Left lung (tissue), 10 donors: Measurements from ENCODE around the gene DIAPH2. TPM values are rescaled to one million over a fixed set of nuclear protein-coding genes. Genes with fewer than 3 reads are reported as not detected.

Experiments used
- ATAC-seq: fragments of 200-7000 bp; cut with Tn5 transposase; one replicate; pipeline ENCODE4 v1.9.1; 2020; ENCODE audit warnings: moderate library complexity
- DNase-seq, 4 donors: peaks; one replicate each; pipeline ENCODE4 v3.0.0-alpha.2; 2013 to 2020
- H3K27ac ChIP-seq, 2 donors: fragments of 200-600 bp; sonication (generic) in 1 of 2; one replicate each; pipeline versions ENCODE4 v1.5.0 to v1.8.0; 2020 to 2021
- H3K27me3 ChIP-seq, 2 donors: fragments of 200-600 bp; sonication (generic) in 1 of 2; one replicate each; pipeline versions ENCODE4 v1.5.0 to v1.8.0; 2020 to 2021
- H3K36me3 ChIP-seq, 2 donors: fragments of 200-600 bp; sonication (generic) in 1 of 2; one replicate each; pipeline versions ENCODE4 v1.5.0 to v1.8.0; 2020 to 2021
- H3K4me1 ChIP-seq, 2 donors: fragments of 200-600 bp; one replicate each; pipeline ENCODE4 v1.8.0; 2021
- H3K4me3 ChIP-seq, 2 donors: fragments of 200-600 bp; sonication (generic) in 1 of 2; one replicate each; pipeline versions ENCODE4 v1.5.0 to v1.8.0; 2020 to 2021; ENCODE audit warnings: mild to moderate bottlenecking in 1 of 2
- H3K9me3 ChIP-seq, 2 donors: fragments of 200-600 bp; sonication (generic) in 1 of 2; one replicate each; pipeline versions ENCODE4 v1.5.0 to v1.8.0; 2020 to 2021
- intact Hi-C, 2 donors: fragments of 100-400 bp; cut with DNase I; formaldehyde crosslinking; loops; one replicate each; pipeline versions ENCODE4 v1.11.2 to v1.14.2; 2022
- polyA plus RNA-seq, 6 donors: library from polyadenylated mRNA; unstranded; fragments of 120-200 nt; gene quantifications; one replicate each; pipeline ENCODE4 v1.2.1, GENCODE V29; 2013; ENCODE audit not compliant: insufficient read length in 6 of 6
- total RNA-seq, 2 donors: library from RNA; stranded (reverse); fragmentation: NEBNext Ultra II Directional; extraction: Animal tissue kit (Norgen Biotek cat#: 25700); gene quantifications; one replicate each; pipeline ENCODE4 v1.2.1, GENCODE V29; 2021
- TF ChIP-seq, protein P1 (sequence below), 2 donors: fragments of 200-600 bp; sonication (generic) in 1 of 2; IDR thresholded peaks; one replicate each; pipeline versions ENCODE4 v1.5.0 to v1.8.0; 2021; ENCODE audit warnings: antibody characterized with exemption in 2 of 2
- donor health status: DM: no; HTN: yes; CAD: no.
- donor health status: DM: no; HTN: no; CAD: no.

Gene DIAPH2
- total and polyA plus RNA-seq, 8 donors = 14.6 to 34.1 (median 16.4) TPM

- intact Hi-C loops = no loop called here
- H3K36me3 ChIP-seq = no peaks in the 10 kb centered on the region
- H3K4me3 ChIP-seq = no peak overlapping the region
- no peaks in the 10 kb centered on the region for H3K27me3 ChIP-seq
- no peaks in the 10 kb centered on the region for H3K4me1 ChIP-seq
- H3K27ac ChIP-seq = no peak overlapping the region
- ATAC-seq (no peak), DNase-seq (no peak)
- TF ChIP-seq, protein P1, sequence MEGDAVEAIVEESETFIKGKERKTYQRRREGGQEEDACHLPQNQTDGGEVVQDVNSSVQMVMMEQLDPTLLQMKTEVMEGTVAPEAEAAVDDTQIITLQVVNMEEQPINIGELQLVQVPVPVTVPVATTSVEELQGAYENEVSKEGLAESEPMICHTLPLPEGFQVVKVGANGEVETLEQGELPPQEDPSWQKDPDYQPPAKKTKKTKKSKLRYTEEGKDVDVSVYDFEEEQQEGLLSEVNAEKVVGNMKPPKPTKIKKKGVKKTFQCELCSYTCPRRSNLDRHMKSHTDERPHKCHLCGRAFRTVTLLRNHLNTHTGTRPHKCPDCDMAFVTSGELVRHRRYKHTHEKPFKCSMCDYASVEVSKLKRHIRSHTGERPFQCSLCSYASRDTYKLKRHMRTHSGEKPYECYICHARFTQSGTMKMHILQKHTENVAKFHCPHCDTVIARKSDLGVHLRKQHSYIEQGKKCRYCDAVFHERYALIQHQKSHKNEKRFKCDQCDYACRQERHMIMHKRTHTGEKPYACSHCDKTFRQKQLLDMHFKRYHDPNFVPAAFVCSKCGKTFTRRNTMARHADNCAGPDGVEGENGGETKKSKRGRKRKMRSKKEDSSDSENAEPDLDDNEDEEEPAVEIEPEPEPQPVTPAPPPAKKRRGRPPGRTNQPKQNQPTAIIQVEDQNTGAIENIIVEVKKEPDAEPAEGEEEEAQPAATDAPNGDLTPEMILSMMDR (IDR thresholded peaks at IDR 0.05) = no peak
- H3K9me3 ChIP-seq = no peaks in the 10 kb centered on the region
Measured at GRCh38 chrX:96924581-96924980, 239.9 kb downstream of the DIAPH2 start.

DNA sequence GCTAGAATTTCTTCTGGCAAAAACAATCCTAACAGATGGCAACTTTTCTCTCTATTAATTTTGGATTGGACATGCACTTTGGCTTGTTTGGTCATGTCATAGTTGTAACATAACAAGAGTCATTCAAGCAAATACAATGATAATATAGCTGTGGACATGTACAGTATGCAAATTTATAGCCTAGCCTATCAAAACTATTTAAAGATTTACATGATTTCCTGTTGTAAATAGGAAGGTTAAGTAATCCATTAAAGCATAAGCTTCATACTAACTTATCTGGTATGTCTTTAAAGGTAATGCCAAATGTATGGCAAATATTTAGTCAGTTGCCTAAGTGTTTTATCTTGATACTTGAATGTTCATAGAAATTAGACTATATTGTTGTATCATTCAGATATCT is 244.4 kb downstream of the DIAPH2 start:
- TF ChIP-seq, protein P1 (IDR thresholded peaks at IDR 0.05) = no peak
- Histone ChIP-seq H3K36me3 (no peaks in the 10 kb centered on the region), H3K4me3 (no peak overlapping the region), H3K27me3 (no peaks in the 10 kb centered on the region), H3K4me1 (no peaks in the 10 kb centered on the region), H3K9me3 (no peaks in the 10 kb centered on the region), H3K27ac (no peak overlapping the region)
- ATAC-seq = no peak
- intact Hi-C loops = no loop called here
- DNase-seq = no peak

- intact Hi-C loops = no loop called here
- ATAC-seq (no peak), DNase-seq (no peak)
- Histone ChIP-seq H3K36me3 (peaks cover 0 to 36% of the 10 kb centered on the region in 2 donors), H3K27ac (no peak overlapping the region), H3K4me3 (no peak overlapping the region), H3K4me1 (no peaks in the 10 kb centered on the region), H3K27me3 (no peaks in the 10 kb centered on the region), H3K9me3 (no peaks in the 10 kb centered on the region)
- TF ChIP-seq, protein P1 (IDR thresholded peaks at IDR 0.05) = no peak
Measured at GRCh38 chrX:96957718-96958117, 273.1 kb downstream of the DIAPH2 start.

DNA sequence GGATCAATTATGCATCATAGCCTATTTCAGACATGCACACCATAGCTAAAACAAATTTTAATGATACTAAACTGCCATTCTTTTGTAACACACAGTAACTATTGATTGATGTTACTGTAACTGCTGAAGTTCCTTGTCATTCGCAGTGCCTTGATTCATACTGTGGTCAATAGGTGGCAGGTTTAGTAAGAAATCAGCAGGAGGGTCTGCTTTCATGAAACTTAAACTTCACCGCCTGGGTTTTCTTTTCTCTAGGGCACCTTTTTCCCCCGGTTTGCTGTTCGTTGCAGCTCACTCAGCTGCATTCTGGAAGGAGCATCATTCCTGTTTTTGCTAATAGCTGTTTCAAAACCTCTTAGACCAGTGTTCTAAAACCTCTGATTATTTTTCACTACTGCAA is 287.2 kb downstream of the DIAPH2 start:
- intact Hi-C loops = no loop called here
- no peak for ATAC-seq

GRCh38 chrX:96978906-96979305 is 294.3 kb downstream of the DIAPH2 start:
- no peak overlapping the region for H3K27ac ChIP-seq
- no peak for DNase-seq
- no peaks in the 10 kb centered on the region for H3K9me3 ChIP-seq
- no peaks in the 10 kb centered on the region for H3K4me1 ChIP-seq
- intact Hi-C loops = no loop called here
- no peaks in the 10 kb centered on the region for H3K27me3 ChIP-seq
- no peaks in the 10 kb centered on the region for H3K36me3 ChIP-seq
- no peak overlapping the region for H3K4me3 ChIP-seq
- TF ChIP-seq, protein P1 (IDR thresholded peaks at IDR 0.05) = no peak
- ATAC-seq = no peak

More for the DNA sequence above, 287.2 kb downstream of the DIAPH2 start:
- no peaks in the 10 kb centered on the region for H3K27me3 ChIP-seq
- no peak overlapping the region for H3K27ac ChIP-seq
- DNase-seq = no peak
- no peak overlapping the region for H3K4me3 ChIP-seq
- H3K36me3 ChIP-seq = no peaks in the 10 kb centered on the region
- H3K4me1 ChIP-seq = no peaks in the 10 kb centered on the region
- TF ChIP-seq, protein P1 (IDR thresholded peaks at IDR 0.05) = no peak
- no peaks in the 10 kb centered on the region for H3K9me3 ChIP-seq
